HEK293T (cell line): ENCODE measurements around the gene NLN.

Experiments
- BHLHE40 ChIP-seq: fragments of 450-650 bp; IDR thresholded peaks from 2 replicates; pipeline ENCODE4 v1.6.1; 2016; ENCODE audit warnings: mild to moderate bottlenecking, moderate library complexity, borderline replicate concordance
- FOXA1 ChIP-seq: fragments of 450-650 bp; IDR thresholded peaks from 2 replicates; pipeline ENCODE4 v1.6.1; 2016; ENCODE audit warnings: mild to moderate bottlenecking
- LEF1 ChIP-seq: fragments of 450-650 bp; IDR thresholded peaks from 2 replicates; pipeline ENCODE4 v1.6.1; 2017; ENCODE audit warnings: mild to moderate bottlenecking, borderline replicate concordance
- NFRKB ChIP-seq: fragments of 450-650 bp; IDR thresholded peaks from 2 replicates; pipeline ENCODE4 v1.6.1; 2016; ENCODE audit warnings: mild to moderate bottlenecking, moderate library complexity
- SP1 ChIP-seq: fragments of 450-650 bp; IDR thresholded peaks from 2 replicates; pipeline ENCODE4 v1.6.1; 2017
- ZNF384 ChIP-seq: fragments of 450-650 bp; IDR thresholded peaks from 2 replicates; pipeline ENCODE4 v1.6.1; 2016

- TF ChIP-seq LEF1 (no peak), BHLHE40 (no peak), NFRKB (no peak), SP1 (no peak), ZNF384 (no peak), FOXA1 (no peak)
Observed at GRCh38 chr5:65821966-65822365, 100.0 kb downstream of the NLN start.
